Superior temporal gyrus (tissue), 1 donor: Measurements from ENCODE around the gene SIK2.

Experiments used
- DNase-seq: peaks from one replicate; pipeline ENCODE4 v3.0.0-alpha.2; 2016; ENCODE audit errors: extremely low spot score

SIK2 gene

GRCh38 chr11:111601979-111602864 lies at the start of gene SIK2:
Gene SIK2, plus strand, starts transcription at chr11:111602449. Its CDS starts 115 bp downstream, at chr11:111602564.
- peak; percentile 92 for DNase-seq

GRCh38 chr11:111554532-111554931 lies 47.7 kb upstream of the SIK2 start:
- DNase-seq, result no peak

GRCh38 chr11:111555255-111555654 lies 47.0 kb upstream of the SIK2 start:
- no peak for DNase-seq

- no peak for DNase-seq
Measured at GRCh38 chr11:111557425-111558111, 44.7 kb upstream of the SIK2 start.

- DNase-seq, result no peak
Measured at GRCh38 chr11:111559800-111560464, 42.3 kb upstream of the SIK2 start.

- DNase-seq, result no peak
Measured at GRCh38 chr11:111560800-111561199, 41.4 kb upstream of the SIK2 start.

GRCh38 chr11:111561306-111561705 lies 40.9 kb upstream of the SIK2 start:
- DNase-seq, result no peak

GRCh38 chr11:111561791-111562325 lies 40.4 kb upstream of the SIK2 start:
- no peak for DNase-seq

GRCh38 chr11:111562692-111563389 lies 39.4 kb upstream of the SIK2 start:
- DNase-seq, result no peak

- DNase-seq, result peak; percentile 94
Measured at GRCh38 chr11:111565114-111565720, 37.0 kb upstream of the SIK2 start.

GRCh38 chr11:111566324-111566723 lies 35.9 kb upstream of the SIK2 start:
- DNase-seq, result no peak

GRCh38 chr11:111569476-111569875 lies 32.8 kb upstream of the SIK2 start:
- no peak for DNase-seq

- no peak for DNase-seq
Measured at GRCh38 chr11:111570796-111571195, 31.5 kb upstream of the SIK2 start.

GRCh38 chr11:111571829-111572501 lies 30.3 kb upstream of the SIK2 start:
- no peak for DNase-seq

- no peak for DNase-seq
Measured at GRCh38 chr11:111572581-111572980, 29.7 kb upstream of the SIK2 start.

GRCh38 chr11:111573821-111574249 lies 28.4 kb upstream of the SIK2 start:
- DNase-seq, result no peak

GRCh38 chr11:111574373-111575225 lies 27.6 kb upstream of the SIK2 start:
- DNase-seq, result no peak

GRCh38 chr11:111575740-111576139 lies 26.5 kb upstream of the SIK2 start:
- DNase-seq, result no peak

- DNase-seq, result no peak
Measured at GRCh38 chr11:111577821-111578220, 24.4 kb upstream of the SIK2 start.

GRCh38 chr11:111581341-111581740 lies 20.9 kb upstream of the SIK2 start:
- DNase-seq, result no peak
